K562 (cell line): ENCODE results near the gene ICAM1. TPM values are rescaled to one million over a fixed set of nuclear protein-coding genes. Genes with fewer than 3 reads are reported as not detected.

Experiments
- ARID1B ChIP-seq: fragments of 450-650 bp; IDR thresholded peaks from 2 replicates; pipeline ENCODE4 v1.6.1; 2016; ENCODE audit warnings: antibody characterized with exemption, mild to moderate bottlenecking, inconsistent platforms
- BHLHE40 ChIP-seq: IDR thresholded peaks from 2 replicates; pipeline ENCODE4 v1.6.1; 2011; ENCODE audit warnings: low read length, improper control_type of control experiment
- BRD4 ChIP-seq: fragments of 200-600 bp; sonication (generic); IDR thresholded peaks from 2 replicates; pipeline ENCODE4 v1.6.1; 2017; ENCODE audit warnings: inconsistent platforms
- CREM ChIP-seq: IDR thresholded peaks from 2 replicates; pipeline ENCODE4 v1.6.1; 2014; ENCODE audit warnings: antibody characterized with exemption, low read depth
- FOXK2 ChIP-seq, 2 experiments: fragments of 450-650 bp; IDR thresholded peaks in 1 of 2; conservative IDR thresholded peaks in 1 of 2; 2 replicates each; pipeline ENCODE4 v1.6.1; 2016; ENCODE audit warnings: low read depth in 2 of 2, mild to moderate bottlenecking in 1 of 2
- GTF2F1 ChIP-seq: IDR thresholded peaks from 2 replicates; pipeline ENCODE4 v1.6.1; 2011; ENCODE audit warnings: low read depth, low read length, improper control_type of control experiment
- JUND ChIP-seq, 2 experiments: IDR thresholded peaks; 2 replicates in 1 of 2; 3 replicates in 1 of 2; pipeline ENCODE4 v1.6.1; 2011; ENCODE audit warnings: borderline replicate concordance in 2 of 2, low read depth in 2 of 2, low read length in 2 of 2, improper control_type of control experiment in 1 of 2, missing biosample characterization in 1 of 2, missing genetic modification characterization in 1 of 2, missing genetic modification reagents in 1 of 2
- NR2C2 ChIP-seq, 2 experiments: fragments of 200-800 bp in 1 of 2; sonication (Bioruptor generic) in 1 of 2; sonication (generic) in 1 of 2; formaldehyde crosslinking in 1 of 2; IDR thresholded peaks; 2 replicates each; pipeline versions ENCODE4 v1.6.1 to v1.8.0; 2016 to 2022; ENCODE audit warnings: mild to moderate bottlenecking in 1 of 2, missing compliant biosample characterization in 1 of 2, missing genetic modification characterization in 1 of 2, missing genetic modification reagents in 1 of 2
- POLR2AphosphoS5 ChIP-seq: IDR thresholded peaks from 2 replicates; pipeline ENCODE4 v1.6.1; 2011; ENCODE audit warnings: mild to moderate bottlenecking, low read depth, low read length, moderate library complexity; ENCODE audit not compliant: control insufficient read depth, insufficient read depth
- ZNF384 ChIP-seq: IDR thresholded peaks from 2 replicates; pipeline ENCODE4 v1.6.1; 2012; ENCODE audit warnings: low read depth, low read length, improper control_type of control experiment
- ZNF77 ChIP-seq: fragments of 250-450 bp; sonication (Bioruptor Pico); IDR thresholded peaks from 2 replicates; pipeline ENCODE4 v1.5.0; 2020
- polyA plus RNA-seq, 8 experiments: library from polyadenylated mRNA; depleted of rRNA in 4 of 8; stranded (reverse) in 5 of 8; unstranded in 3 of 8; fragments of >200 nt; fragmentation: Nextera tagmentation in 2 of 8; fragmentation: Illumina TruSeq in 1 of 8; extraction: Ambion mirVana in 2 of 8; extraction: Trizol in 1 of 8; gene quantifications; 2 replicates each; pipeline versions ENCODE4 v1.2.1 to v1.2.3, GENCODE V29; 2011 to 2014; ENCODE audit warnings: inconsistent platforms in 1 of 8, missing spikeins in 1 of 8
- total RNA-seq, 7 experiments: library from RNA; depleted of rRNA in 6 of 7; stranded (reverse); fragments of >200 nt in 6 of 7; fragmentation: Illumina TruSeq in 2 of 7; extraction: Trizol in 2 of 7; gene quantifications; 2 replicates each; pipeline versions ENCODE4 v1.2.1 to v1.2.3, GENCODE V29; 2011 to 2021; ENCODE audit warnings: low replicate concordance in 1 of 7
- TF ChIP-seq, protein P1 (sequence below), 2 experiments: fragments of 450-650 bp; conservative IDR thresholded peaks; 2 replicates each; pipeline ENCODE4 v1.6.1; 2017; ENCODE audit warnings: mild to moderate bottlenecking in 2 of 2, moderate library complexity in 2 of 2
- TF ChIP-seq, protein P2 (sequence below): IDR thresholded peaks from 2 replicates; pipeline ENCODE4 v1.6.1; 2011; ENCODE audit not compliant: insufficient read length; ENCODE audit errors: extremely low read depth
- TF ChIP-seq, protein P3 (sequence below): fragments of 250-450 bp; sonication (Bioruptor Pico); IDR thresholded peaks from 2 replicates; pipeline ENCODE4 v1.9.0; 2021; ENCODE audit warnings: mild to moderate bottlenecking
- TF ChIP-seq, protein P4 (sequence below), 2 experiments: fragments of 150-350 bp in 1 of 2; IDR thresholded peaks; 2 replicates each; pipeline ENCODE4 v1.6.1; 2012 to 2016; ENCODE audit warnings: low read depth in 2 of 2, low read length in 2 of 2, mild to moderate bottlenecking in 1 of 2, moderate library complexity in 1 of 2
- TF ChIP-seq, protein P5 (sequence below): fragments of 450-650 bp; IDR thresholded peaks from 2 replicates; pipeline ENCODE4 v1.6.1; 2016; ENCODE audit warnings: antibody characterized with exemption

The ICAM1 gene
- total and polyA plus RNA-seq, 9 of the 15 experiments (the other 6 are each of a cell fraction or from before 2014, with no cell fraction given): 2.3 to 24.4 (median 13.4) TPM

DNA sequence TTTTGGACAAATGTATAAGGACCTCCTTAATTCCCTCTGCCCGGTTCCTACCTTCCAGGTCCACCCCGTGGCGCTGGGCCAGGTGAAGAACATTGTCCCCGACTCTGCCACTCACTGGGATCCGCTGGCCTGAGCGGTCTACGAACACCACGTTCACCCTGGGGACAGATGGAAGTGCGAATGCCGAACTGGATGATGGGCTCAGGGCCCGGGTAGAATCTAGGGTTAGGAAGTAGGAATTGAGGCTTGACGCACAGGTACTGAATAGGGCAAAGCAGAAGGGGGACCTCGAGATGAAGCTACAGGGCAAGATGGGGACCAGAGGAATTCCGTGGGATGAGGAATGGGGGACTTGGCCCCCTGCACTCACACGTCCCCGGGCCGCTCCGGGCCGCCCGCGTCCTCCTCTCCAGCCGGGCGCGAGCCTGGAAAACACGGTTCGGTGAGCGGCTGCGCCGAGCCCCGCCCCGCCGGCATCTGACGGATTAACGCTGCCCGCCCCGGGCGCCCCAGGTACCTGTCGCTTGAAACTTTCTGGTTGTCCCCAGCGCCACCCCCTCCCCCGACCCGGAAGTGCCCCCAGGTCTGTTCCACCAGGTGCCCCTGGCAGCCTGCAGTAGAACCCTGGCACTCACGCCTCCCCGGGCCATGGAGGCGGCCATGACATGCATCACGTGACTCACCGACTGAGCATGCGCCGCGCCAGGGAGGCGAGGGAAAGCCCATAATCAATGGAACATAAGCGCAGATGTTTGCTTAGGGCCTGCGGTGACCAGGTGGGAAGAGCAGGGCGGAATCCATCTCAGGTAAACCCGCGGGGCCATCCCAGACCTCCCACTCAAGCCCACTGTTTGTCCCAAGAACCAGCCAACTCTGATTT, 44.7 kb downstream of the ICAM1 start, which contains the start of gene FDX2 (continued):
- TF ChIP-seq, protein P1, sequence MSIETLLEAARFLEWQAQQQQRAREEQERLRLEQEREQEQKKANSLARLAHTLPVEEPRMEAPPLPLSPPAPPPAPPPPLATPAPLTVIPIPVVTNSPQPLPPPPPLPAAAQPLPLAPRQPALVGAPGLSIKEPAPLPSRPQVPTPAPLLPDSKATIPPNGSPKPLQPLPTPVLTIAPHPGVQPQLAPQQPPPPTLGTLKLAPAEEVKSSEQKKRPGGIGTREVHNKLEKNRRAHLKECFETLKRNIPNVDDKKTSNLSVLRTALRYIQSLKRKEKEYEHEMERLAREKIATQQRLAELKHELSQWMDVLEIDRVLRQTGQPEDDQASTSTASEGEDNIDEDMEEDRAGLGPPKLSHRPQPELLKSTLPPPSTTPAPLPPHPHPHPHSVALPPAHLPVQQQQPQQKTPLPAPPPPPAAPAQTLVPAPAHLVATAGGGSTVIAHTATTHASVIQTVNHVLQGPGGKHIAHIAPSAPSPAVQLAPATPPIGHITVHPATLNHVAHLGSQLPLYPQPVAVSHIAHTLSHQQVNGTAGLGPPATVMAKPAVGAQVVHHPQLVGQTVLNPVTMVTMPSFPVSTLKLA (conservative IDR thresholded peaks at IDR 0.05): peak; percentile 87 to 95
- TF ChIP-seq, protein P2, sequence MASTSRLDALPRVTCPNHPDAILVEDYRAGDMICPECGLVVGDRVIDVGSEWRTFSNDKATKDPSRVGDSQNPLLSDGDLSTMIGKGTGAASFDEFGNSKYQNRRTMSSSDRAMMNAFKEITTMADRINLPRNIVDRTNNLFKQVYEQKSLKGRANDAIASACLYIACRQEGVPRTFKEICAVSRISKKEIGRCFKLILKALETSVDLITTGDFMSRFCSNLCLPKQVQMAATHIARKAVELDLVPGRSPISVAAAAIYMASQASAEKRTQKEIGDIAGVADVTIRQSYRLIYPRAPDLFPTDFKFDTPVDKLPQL: no peak
- peak; percentile 39; the same call in 1 of the 2 replicates for TF ChIP-seq GTF2F1
- no peak for TF ChIP-seq ARID1B
- peak; percentile 32; the same call in 1 of the 2 replicates for TF ChIP-seq CREM
- peak; percentile 94 for TF ChIP-seq BHLHE40
- TF ChIP-seq, protein P3, sequence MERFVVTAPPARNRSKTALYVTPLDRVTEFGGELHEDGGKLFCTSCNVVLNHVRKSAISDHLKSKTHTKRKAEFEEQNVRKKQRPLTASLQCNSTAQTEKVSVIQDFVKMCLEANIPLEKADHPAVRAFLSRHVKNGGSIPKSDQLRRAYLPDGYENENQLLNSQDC (CRISPR knock-in tag): no peak
- no peak for TF ChIP-seq BRD4
- TF ChIP-seq NR2C2 (CRISPR knock-in tag; IDR thresholded peaks at IDR 0.05): no peak
- TF ChIP-seq NR2C2 (tag; IDR thresholded peaks at IDR 0.05): peak; percentile 55; the same call in 1 of the 2 replicates
- peak; percentile 84 for TF ChIP-seq POLR2AphosphoS5
- peak; percentile 34 to 74; a peak in 2 of 4 replicates for TF ChIP-seq FOXK2 (conservative IDR thresholded peaks at IDR 0.05 in 1 of 2, IDR thresholded peaks at IDR 0.05 in 1 of 2; ENCODE audit: low read depth in 2 of 2)
- no peak for TF ChIP-seq ZNF77
- TF ChIP-seq, protein P4, sequence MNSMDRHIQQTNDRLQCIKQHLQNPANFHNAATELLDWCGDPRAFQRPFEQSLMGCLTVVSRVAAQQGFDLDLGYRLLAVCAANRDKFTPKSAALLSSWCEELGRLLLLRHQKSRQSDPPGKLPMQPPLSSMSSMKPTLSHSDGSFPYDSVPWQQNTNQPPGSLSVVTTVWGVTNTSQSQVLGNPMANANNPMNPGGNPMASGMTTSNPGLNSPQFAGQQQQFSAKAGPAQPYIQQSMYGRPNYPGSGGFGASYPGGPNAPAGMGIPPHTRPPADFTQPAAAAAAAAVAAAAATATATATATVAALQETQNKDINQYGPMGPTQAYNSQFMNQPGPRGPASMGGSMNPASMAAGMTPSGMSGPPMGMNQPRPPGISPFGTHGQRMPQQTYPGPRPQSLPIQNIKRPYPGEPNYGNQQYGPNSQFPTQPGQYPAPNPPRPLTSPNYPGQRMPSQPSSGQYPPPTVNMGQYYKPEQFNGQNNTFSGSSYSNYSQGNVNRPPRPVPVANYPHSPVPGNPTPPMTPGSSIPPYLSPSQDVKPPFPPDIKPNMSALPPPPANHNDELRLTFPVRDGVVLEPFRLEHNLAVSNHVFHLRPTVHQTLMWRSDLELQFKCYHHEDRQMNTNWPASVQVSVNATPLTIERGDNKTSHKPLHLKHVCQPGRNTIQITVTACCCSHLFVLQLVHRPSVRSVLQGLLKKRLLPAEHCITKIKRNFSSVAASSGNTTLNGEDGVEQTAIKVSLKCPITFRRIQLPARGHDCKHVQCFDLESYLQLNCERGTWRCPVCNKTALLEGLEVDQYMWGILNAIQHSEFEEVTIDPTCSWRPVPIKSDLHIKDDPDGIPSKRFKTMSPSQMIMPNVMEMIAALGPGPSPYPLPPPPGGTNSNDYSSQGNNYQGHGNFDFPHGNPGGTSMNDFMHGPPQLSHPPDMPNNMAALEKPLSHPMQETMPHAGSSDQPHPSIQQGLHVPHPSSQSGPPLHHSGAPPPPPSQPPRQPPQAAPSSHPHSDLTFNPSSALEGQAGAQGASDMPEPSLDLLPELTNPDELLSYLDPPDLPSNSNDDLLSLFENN (IDR thresholded peaks at IDR 0.05; ENCODE audit: low read depth in 2 of 2, low read length in 2 of 2): peak in 1 of 2 experiments; percentile 43; a peak in 1 of 4 replicates
- TF ChIP-seq JUND (IDR thresholded peaks at IDR 0.05; ENCODE audit: borderline replicate concordance, low read depth, low read length): 0 out of 2 replicates have a peak, but pooled peaks have one; percentile 33
- no peak for TF ChIP-seq JUND (tag; IDR thresholded peaks at IDR 0.05; ENCODE audit: borderline replicate concordance, low read depth, low read length)
- TF ChIP-seq, protein P5, sequence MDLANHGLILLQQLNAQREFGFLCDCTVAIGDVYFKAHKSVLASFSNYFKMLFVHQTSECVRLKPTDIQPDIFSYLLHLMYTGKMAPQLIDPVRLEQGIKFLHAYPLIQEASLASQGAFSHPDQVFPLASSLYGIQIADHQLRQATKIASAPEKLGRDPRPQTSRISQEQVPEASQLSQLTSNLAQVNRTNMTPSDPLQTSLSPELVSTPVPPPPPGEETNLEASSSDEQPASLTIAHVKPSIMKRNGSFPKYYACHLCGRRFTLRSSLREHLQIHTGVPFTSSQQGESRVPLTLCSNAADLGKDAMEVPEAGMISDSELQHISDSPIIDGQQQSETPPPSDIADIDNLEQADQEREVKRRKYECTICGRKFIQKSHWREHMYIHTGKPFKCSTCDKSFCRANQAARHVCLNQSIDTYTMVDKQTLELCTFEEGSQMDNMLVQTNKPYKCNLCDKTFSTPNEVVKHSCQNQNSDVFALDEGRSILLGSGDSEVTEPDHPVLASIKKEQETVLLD: peak; percentile 79
- 0 out of 2 replicates have a peak, but pooled peaks have one; percentile 21 for TF ChIP-seq ZNF384
